HepG2 (cell line): ENCODE measurements around the gene ZNF276. TPM values are rescaled to one million over a fixed set of nuclear protein-coding genes. Genes with fewer than 3 reads are reported as not detected.

Source experiments
- CBX1 ChIP-seq: IDR thresholded peaks from one replicate; pipeline ENCODE4 v1.6.1; 2016; ENCODE audit warnings: antibody characterized with exemption, low read depth
- KLF12 ChIP-seq: sonication (generic); formaldehyde crosslinking; IDR thresholded peaks from 2 replicates; pipeline ENCODE4 v1.4.0; 2020; ENCODE audit warnings: missing genetic modification reagents, borderline replicate concordance
- MEIS2 ChIP-seq: sonication (generic); formaldehyde crosslinking; IDR thresholded peaks from 2 replicates; pipeline ENCODE4 v1.9.0; 2021; ENCODE audit warnings: mild to moderate bottlenecking, missing genetic modification reagents
- MXD4 ChIP-seq: IDR thresholded peaks from 2 replicates; pipeline ENCODE4 v1.6.1; 2016; ENCODE audit warnings: mild to moderate bottlenecking, missing biosample characterization, missing genetic modification reagents
- NFE2L2 ChIP-seq: fragments of 150-350 bp; IDR thresholded peaks from 2 replicates; pipeline ENCODE4 v1.6.1; 2014; ENCODE audit warnings: low read length
- RFXAP ChIP-seq: sonication (generic); formaldehyde crosslinking; IDR thresholded peaks from 2 replicates; pipeline ENCODE4 v1.4.0; 2020; ENCODE audit warnings: missing genetic modification reagents, borderline replicate concordance
- SAFB2 ChIP-seq: sonication (generic); formaldehyde crosslinking; IDR thresholded peaks from 2 replicates; pipeline ENCODE4 v1.5.1; 2020; ENCODE audit warnings: missing genetic modification reagents, low read depth, mild to moderate bottlenecking, borderline replicate concordance
- SP5 ChIP-seq: IDR thresholded peaks from 2 replicates; pipeline ENCODE4 v1.6.1; 2016; ENCODE audit warnings: low read depth, borderline replicate concordance
- SRY ChIP-seq: sonication (generic); formaldehyde crosslinking; IDR thresholded peaks from 2 replicates; pipeline ENCODE4 v1.8.0; 2022; ENCODE audit warnings: mild to moderate bottlenecking, missing genetic modification reagents
- THAP11 ChIP-seq: IDR thresholded peaks from 2 replicates; pipeline ENCODE4 v1.6.1; 2016; ENCODE audit warnings: missing biosample characterization, missing genetic modification reagents
- ZNF230 ChIP-seq: sonication (generic); formaldehyde crosslinking; IDR thresholded peaks from 2 replicates; pipeline ENCODE4 v1.4.0; 2020; ENCODE audit warnings: mild to moderate bottlenecking, missing genetic modification reagents
- ZNF329 ChIP-seq: sonication (generic); formaldehyde crosslinking; IDR thresholded peaks from 2 replicates; pipeline ENCODE4 v1.9.0; 2021; ENCODE audit warnings: low read depth, mild to moderate bottlenecking, missing genetic modification reagents
- ZNF354B ChIP-seq: sonication (generic); formaldehyde crosslinking; IDR thresholded peaks from 2 replicates; pipeline ENCODE4 v1.8.0; 2022; ENCODE audit warnings: mild to moderate bottlenecking, missing genetic modification reagents
- ZNF550 ChIP-seq: sonication (generic); formaldehyde crosslinking; IDR thresholded peaks from 2 replicates; pipeline ENCODE4 v1.4.0; 2020; ENCODE audit warnings: mild to moderate bottlenecking, missing genetic modification reagents, borderline replicate concordance
- polyA plus RNA-seq, 8 experiments: library from polyadenylated mRNA; depleted of rRNA in 3 of 8; stranded (reverse) in 7 of 8; unstranded in 1 of 8; fragments of >200 nt; fragmentation: Illumina TruSeq in 4 of 8; extraction: Trizol in 4 of 8; gene quantifications; 2 replicates each; pipeline versions ENCODE4 v1.2.1 to v1.2.3, GENCODE V29; 2011 to 2016; ENCODE audit warnings: low read depth in 4 of 8, missing spikeins in 1 of 8, mixed read lengths in 1 of 8; ENCODE audit not compliant: insufficient read depth in 1 of 8
- total RNA-seq, 5 experiments: library from RNA; depleted of rRNA; stranded (reverse); fragments of >200 nt; fragmentation: Illumina TruSeq; extraction: Trizol; gene quantifications; 2 replicates each; pipeline ENCODE4 v1.2.3, GENCODE V29; 2016; ENCODE audit warnings: low read depth in 1 of 5
- TF ChIP-seq, protein P1 (sequence below): sonication (generic); formaldehyde crosslinking; IDR thresholded peaks from 2 replicates; pipeline ENCODE4 v1.4.0; 2020; ENCODE audit warnings: missing genetic modification reagents, borderline replicate concordance
- TF ChIP-seq, protein P2 (sequence below): sonication (generic); formaldehyde crosslinking; IDR thresholded peaks from 2 replicates; pipeline ENCODE4 v1.4.0; 2020; ENCODE audit warnings: missing genetic modification reagents
- TF ChIP-seq, protein P3 (sequence below): fragments of 450-650 bp; IDR thresholded peaks from 2 replicates; pipeline ENCODE4 v1.6.1; 2017; ENCODE audit warnings: mild to moderate bottlenecking
- TF ChIP-seq, protein P4 (sequence below): sonication (generic); formaldehyde crosslinking; IDR thresholded peaks from 2 replicates; pipeline ENCODE4 v1.5.1; 2020; ENCODE audit warnings: mild to moderate bottlenecking, missing genetic modification reagents, moderate library complexity

The ZNF276 gene
- total and polyA plus RNA-seq, 2 of the 13 experiments (the other 11 are each of a cell fraction or from before 2014, with no cell fraction given): 17.7 to 18.0 TPM

DNA sequence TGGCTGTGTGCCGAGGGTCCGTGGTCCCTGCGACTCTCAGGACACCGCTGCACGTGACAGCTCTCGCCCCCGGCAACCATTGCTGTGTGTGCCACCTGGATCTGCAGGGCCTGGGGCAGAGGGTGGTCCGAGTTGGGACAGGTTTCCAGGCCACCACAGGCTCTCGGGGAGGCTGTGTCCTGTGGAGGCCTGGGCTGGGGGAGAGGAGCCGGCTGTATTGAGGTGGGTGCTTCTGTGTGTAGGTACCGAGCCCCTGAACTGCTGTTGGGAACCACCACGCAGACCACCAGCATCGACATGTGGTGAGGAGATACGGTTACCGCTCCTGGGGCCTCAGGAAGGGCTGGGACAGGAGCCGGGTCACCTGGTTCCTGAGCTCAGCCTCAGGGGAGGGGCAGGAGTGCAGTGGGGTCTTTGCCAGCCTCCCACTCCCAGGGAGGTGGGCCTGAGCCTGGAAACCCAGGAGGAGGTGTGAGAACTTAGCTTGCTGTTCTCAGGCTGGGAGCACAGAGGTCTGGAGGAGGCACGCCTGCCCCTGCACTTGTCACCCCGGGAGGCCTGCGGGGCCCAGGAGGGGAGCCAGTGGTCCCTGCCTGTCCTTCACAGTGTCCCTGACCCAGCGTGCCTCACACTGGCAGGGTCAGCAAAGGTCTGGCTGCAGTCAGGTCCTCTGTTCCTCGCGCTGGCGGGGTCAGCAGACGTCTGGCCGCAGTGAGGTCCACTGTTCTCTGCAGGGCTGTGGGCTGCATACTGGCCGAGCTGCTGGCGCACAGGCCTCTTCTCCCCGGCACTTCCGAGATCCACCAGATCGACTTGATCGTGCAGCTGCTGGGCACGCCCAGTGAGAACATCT is 27.2 kb upstream of the ZNF276 start (continued):
- TF ChIP-seq ZNF329 (CRISPR knock-in tag) (0 out of 2 replicates have a peak, but pooled peaks have one; percentile 5), NFE2L2 (no peak), SRY (CRISPR knock-in tag) (0 out of 2 replicates have a peak, but pooled peaks have one; percentile 41), SAFB2 (no peak), MXD4 (CRISPR knock-in tag) (0 out of 2 replicates have a peak, but pooled peaks have one; percentile 38), KLF12 (0 out of 2 replicates have a peak, but pooled peaks have one; percentile 1), MEIS2 (peak; percentile 78; the same call in 1 of the 2 replicates), RFXAP (0 out of 2 replicates have a peak, but pooled peaks have one; percentile 48), CBX1 (no peak), ZNF550 (CRISPR knock-in tag) (no peak), SP5 (CRISPR knock-in tag) (peak; percentile 37; the same call in 1 of the 2 replicates), ZNF354B (CRISPR knock-in tag) (0 out of 2 replicates have a peak, but pooled peaks have one; percentile 25), ZNF230 (CRISPR knock-in tag) (peak; percentile 4; the same call in 1 of the 2 replicates), THAP11 (0 out of 2 replicates have a peak, but pooled peaks have one; percentile 14)
- TF ChIP-seq, protein P1, sequence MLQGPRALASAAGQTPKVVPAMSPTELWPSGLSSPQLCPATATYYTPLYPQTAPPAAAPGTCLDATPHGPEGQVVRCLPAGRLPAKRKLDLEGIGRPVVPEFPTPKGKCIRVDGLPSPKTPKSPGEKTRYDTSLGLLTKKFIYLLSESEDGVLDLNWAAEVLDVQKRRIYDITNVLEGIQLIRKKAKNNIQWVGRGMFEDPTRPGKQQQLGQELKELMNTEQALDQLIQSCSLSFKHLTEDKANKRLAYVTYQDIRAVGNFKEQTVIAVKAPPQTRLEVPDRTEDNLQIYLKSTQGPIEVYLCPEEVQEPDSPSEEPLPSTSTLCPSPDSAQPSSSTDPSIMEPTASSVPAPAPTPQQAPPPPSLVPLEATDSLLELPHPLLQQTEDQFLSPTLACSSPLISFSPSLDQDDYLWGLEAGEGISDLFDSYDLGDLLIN: no peak
- TF ChIP-seq, protein P2, sequence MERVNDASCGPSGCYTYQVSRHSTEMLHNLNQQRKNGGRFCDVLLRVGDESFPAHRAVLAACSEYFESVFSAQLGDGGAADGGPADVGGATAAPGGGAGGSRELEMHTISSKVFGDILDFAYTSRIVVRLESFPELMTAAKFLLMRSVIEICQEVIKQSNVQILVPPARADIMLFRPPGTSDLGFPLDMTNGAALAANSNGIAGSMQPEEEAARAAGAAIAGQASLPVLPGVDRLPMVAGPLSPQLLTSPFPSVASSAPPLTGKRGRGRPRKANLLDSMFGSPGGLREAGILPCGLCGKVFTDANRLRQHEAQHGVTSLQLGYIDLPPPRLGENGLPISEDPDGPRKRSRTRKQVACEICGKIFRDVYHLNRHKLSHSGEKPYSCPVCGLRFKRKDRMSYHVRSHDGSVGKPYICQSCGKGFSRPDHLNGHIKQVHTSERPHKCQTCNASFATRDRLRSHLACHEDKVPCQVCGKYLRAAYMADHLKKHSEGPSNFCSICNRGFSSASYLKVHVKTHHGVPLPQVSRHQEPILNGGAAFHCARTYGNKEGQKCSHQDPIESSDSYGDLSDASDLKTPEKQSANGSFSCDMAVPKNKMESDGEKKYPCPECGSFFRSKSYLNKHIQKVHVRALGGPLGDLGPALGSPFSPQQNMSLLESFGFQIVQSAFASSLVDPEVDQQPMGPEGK: peak; percentile 73
- TF ChIP-seq, protein P3, sequence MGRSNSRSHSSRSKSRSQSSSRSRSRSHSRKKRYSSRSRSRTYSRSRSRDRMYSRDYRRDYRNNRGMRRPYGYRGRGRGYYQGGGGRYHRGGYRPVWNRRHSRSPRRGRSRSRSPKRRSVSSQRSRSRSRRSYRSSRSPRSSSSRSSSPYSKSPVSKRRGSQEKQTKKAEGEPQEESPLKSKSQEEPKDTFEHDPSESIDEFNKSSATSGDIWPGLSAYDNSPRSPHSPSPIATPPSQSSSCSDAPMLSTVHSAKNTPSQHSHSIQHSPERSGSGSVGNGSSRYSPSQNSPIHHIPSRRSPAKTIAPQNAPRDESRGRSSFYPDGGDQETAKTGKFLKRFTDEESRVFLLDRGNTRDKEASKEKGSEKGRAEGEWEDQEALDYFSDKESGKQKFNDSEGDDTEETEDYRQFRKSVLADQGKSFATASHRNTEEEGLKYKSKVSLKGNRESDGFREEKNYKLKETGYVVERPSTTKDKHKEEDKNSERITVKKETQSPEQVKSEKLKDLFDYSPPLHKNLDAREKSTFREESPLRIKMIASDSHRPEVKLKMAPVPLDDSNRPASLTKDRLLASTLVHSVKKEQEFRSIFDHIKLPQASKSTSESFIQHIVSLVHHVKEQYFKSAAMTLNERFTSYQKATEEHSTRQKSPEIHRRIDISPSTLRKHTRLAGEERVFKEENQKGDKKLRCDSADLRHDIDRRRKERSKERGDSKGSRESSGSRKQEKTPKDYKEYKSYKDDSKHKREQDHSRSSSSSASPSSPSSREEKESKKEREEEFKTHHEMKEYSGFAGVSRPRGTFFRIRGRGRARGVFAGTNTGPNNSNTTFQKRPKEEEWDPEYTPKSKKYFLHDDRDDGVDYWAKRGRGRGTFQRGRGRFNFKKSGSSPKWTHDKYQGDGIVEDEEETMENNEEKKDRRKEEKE: no peak
- TF ChIP-seq, protein P4, sequence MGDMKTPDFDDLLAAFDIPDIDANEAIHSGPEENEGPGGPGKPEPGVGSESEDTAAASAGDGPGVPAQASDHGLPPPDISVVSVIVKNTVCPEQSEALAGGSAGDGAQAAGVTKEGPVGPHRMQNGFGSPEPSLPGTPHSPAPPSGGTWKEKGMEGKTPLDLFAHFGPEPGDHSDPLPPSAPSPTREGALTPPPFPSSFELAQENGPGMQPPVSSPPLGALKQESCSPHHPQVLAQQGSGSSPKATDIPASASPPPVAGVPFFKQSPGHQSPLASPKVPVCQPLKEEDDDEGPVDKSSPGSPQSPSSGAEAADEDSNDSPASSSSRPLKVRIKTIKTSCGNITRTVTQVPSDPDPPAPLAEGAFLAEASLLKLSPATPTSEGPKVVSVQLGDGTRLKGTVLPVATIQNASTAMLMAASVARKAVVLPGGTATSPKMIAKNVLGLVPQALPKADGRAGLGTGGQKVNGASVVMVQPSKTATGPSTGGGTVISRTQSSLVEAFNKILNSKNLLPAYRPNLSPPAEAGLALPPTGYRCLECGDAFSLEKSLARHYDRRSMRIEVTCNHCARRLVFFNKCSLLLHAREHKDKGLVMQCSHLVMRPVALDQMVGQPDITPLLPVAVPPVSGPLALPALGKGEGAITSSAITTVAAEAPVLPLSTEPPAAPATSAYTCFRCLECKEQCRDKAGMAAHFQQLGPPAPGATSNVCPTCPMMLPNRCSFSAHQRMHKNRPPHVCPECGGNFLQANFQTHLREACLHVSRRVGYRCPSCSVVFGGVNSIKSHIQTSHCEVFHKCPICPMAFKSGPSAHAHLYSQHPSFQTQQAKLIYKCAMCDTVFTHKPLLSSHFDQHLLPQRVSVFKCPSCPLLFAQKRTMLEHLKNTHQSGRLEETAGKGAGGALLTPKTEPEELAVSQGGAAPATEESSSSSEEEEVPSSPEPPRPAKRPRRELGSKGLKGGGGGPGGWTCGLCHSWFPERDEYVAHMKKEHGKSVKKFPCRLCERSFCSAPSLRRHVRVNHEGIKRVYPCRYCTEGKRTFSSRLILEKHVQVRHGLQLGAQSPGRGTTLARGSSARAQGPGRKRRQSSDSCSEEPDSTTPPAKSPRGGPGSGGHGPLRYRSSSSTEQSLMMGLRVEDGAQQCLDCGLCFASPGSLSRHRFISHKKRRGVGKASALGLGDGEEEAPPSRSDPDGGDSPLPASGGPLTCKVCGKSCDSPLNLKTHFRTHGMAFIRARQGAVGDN (CRISPR knock-in tag): peak; percentile 78
